PC-9 (cell line): ENCODE data around the gene PLAC9. TPM values are rescaled to one million over a fixed set of nuclear protein-coding genes. Genes with fewer than 3 reads are reported as not detected.

ENCODE experiments used
- BruUV-seq: library from RNA; stranded (reverse); fragments of 400-500 nt; replicated peaks from 2 replicates; lab custom pipeline; 2021; lab: Mats Ljungman, UMichigan
- CTCF ChIA-PET: fragments of 300-600 bp; sonication (Branson Sonifier 250); formaldehyde crosslinking; loops from one replicate; lab custom pipeline; 2022; ENCODE audit warnings: antibody characterized with exemption; lab: Charles Lee
- POLR2A ChIA-PET: fragments of 300-600 bp; sonication (Branson Sonifier 250); formaldehyde crosslinking; loops from one replicate; lab custom pipeline; 2022; ENCODE audit warnings: antibody characterized with exemption; ENCODE audit not compliant: unreplicated experiment; lab: Charles Lee
- DNase-seq, 2 experiments: peaks; one replicate each; pipeline versions ENCODE4 v3.0.0 to v3.0.0-alpha.2; 2015 to 2022; ENCODE audit warnings: mixed read lengths in 1 of 2
- H2AFZ ChIP-seq: fragments of 200-600 bp; sonication (generic); 2 replicates; pipeline ENCODE4 v1.8.1; 2017; ENCODE audit warnings: antibody characterized with exemption
- H3F3A ChIP-seq: fragments of 200-600 bp; sonication (generic); 2 replicates; pipeline ENCODE4 v1.8.1; 2017; ENCODE audit warnings: antibody characterized with exemption, mild to moderate bottlenecking, low read depth; ENCODE audit not compliant: insufficient read depth
- H3K27ac ChIP-seq: fragments of 200-600 bp; sonication (generic); 2 replicates; pipeline ENCODE4 v1.6.1; 2016; ENCODE audit warnings: mixed run types
- H3K27me3 ChIP-seq: fragments of 200-600 bp; sonication (generic); 2 replicates; pipeline ENCODE4 v1.6.1; 2016; ENCODE audit warnings: low read depth, mixed run types; ENCODE audit not compliant: insufficient read depth
- H3K36me3 ChIP-seq: fragments of 200-600 bp; sonication (generic); 2 replicates; pipeline ENCODE4 v1.6.1; 2016; ENCODE audit warnings: low read depth, mixed run types
- H3K4me1 ChIP-seq: fragments of 200-600 bp; sonication (generic); replicated peaks from 2 replicates; pipeline ENCODE4 v1.6.1; 2016; ENCODE audit warnings: mixed run types; ENCODE audit not compliant: insufficient read depth
- H3K4me2 ChIP-seq: fragments of 200-600 bp; sonication (generic); 2 replicates; pipeline ENCODE4 v1.6.1; 2017; ENCODE audit warnings: mixed run types
- H3K4me3 ChIP-seq: fragments of 200-600 bp; sonication (generic); 2 replicates; pipeline ENCODE4 v1.6.1; 2016; ENCODE audit warnings: mixed run types
- H3K79me2 ChIP-seq: fragments of 200-600 bp; sonication (generic); 2 replicates; pipeline ENCODE4 v1.6.1; 2017; ENCODE audit warnings: low read depth, mixed run types
- H3K9me2 ChIP-seq: fragments of 200-600 bp; sonication (generic); 2 replicates; pipeline ENCODE4 v1.8.1; 2017; ENCODE audit warnings: mild to moderate bottlenecking; ENCODE audit not compliant: insufficient read depth
- H3K9me3 ChIP-seq: fragments of 200-600 bp; sonication (generic); 2 replicates; pipeline ENCODE4 v1.8.1; 2016; ENCODE audit warnings: low read depth; ENCODE audit not compliant: insufficient read depth
- H4K20me1 ChIP-seq: fragments of 200-600 bp; sonication (generic); 2 replicates; pipeline ENCODE4 v1.8.1; 2017; ENCODE audit not compliant: insufficient read depth
- EZH2 ChIP-seq: fragments of 200-600 bp; sonication (generic); IDR thresholded peaks from 2 replicates; pipeline ENCODE4 v1.8.0; 2017; ENCODE audit warnings: antibody characterized with exemption, low read depth
- intact Hi-C: fragments of 100-400 bp; cut with micrococcal nuclease; formaldehyde crosslinking; loops from one replicate; pipeline ENCODE4 v1.10.0; 2022; ENCODE audit not compliant: unreplicated experiment
- total RNA-seq: library from RNA; stranded (reverse); gene quantifications from 2 replicates; pipeline ENCODE4 v1.2.3, GENCODE V29; 2021
- TF ChIP-seq, protein P1 (sequence below): fragments of 200-600 bp; sonication (generic); conservative IDR thresholded peaks from 2 replicates; pipeline ENCODE4 v1.6.1; 2017; ENCODE audit warnings: mixed run types, antibody characterized with exemption, mild to moderate bottlenecking, moderate library complexity

PLAC9 gene
- total RNA-seq, 1 experiment from 2014 or later: not detected

DNA sequence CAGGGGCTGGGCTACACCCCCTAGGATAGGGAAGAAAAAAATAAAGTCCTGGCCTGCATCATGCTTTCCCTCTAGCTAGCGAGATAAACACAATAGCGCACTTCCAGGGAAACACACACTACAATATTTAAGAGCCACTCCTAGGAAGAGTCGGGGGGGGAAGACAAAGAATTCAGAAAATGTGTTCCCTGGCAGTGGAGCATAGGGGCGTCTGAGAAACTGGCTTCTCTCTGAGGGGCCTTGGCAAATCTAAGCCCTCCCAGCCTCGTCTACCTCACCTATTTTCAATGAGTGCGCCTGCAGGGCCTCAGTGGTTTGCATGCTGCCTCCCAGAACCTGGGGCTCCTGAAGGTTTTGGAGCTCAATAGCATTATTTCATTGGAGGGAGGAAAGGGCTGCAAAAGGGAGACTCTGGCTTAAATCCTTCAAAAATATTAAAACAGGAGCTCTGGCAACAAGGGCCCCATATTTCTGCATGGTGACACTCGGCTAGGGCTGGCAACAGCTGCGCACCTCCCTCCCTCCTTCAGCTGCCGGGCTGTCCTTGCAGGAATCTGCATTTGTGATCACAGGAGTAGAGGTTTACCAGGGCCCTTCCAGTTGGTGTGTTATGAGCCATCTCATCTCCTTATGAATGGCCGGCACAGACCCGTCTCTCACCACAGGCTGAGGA is 62.0 kb downstream of the PLAC9 start:
- peaks cover 28% of the 10 kb centered on the region for H3K36me3 ChIP-seq
- H3K4me2 ChIP-seq: peak overlapping the region; percentile 2; the same call in 1 of the 2 replicates
- no peak overlapping the region for H2AFZ ChIP-seq
- H3K9me3 ChIP-seq: 0 out of 2 replicates have a peak, but pooled peaks cover 7% of the 10 kb centered on the region
- H3F3A ChIP-seq: peaks cover 58% of the 10 kb centered on the region
- peaks cover 95% of the 10 kb centered on the region for H3K79me2 ChIP-seq
- no TSS peak for BruUV-seq
- TF ChIP-seq, protein P1, sequence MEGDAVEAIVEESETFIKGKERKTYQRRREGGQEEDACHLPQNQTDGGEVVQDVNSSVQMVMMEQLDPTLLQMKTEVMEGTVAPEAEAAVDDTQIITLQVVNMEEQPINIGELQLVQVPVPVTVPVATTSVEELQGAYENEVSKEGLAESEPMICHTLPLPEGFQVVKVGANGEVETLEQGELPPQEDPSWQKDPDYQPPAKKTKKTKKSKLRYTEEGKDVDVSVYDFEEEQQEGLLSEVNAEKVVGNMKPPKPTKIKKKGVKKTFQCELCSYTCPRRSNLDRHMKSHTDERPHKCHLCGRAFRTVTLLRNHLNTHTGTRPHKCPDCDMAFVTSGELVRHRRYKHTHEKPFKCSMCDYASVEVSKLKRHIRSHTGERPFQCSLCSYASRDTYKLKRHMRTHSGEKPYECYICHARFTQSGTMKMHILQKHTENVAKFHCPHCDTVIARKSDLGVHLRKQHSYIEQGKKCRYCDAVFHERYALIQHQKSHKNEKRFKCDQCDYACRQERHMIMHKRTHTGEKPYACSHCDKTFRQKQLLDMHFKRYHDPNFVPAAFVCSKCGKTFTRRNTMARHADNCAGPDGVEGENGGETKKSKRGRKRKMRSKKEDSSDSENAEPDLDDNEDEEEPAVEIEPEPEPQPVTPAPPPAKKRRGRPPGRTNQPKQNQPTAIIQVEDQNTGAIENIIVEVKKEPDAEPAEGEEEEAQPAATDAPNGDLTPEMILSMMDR: no peak
- no peak for TF ChIP-seq EZH2
- no peaks in the 10 kb centered on the region for H3K27me3 ChIP-seq
- no peaks in the 10 kb centered on the region for H3K9me2 ChIP-seq
- ChIA-PET CTCF (interaction anchor here (0.5 kb wide), 1 partner anchor 211 kb away, joined by 6 read pairs; no protein-coding TSS in a partner anchor), POLR2A (interaction anchor here (0.7 kb wide), 1 partner anchor 50 kb away, joined by 3 read pairs; no protein-coding TSS in a partner anchor)
- H3K4me1 ChIP-seq: peaks cover 76% of the 10 kb centered on the region
- H3K27ac ChIP-seq: peak overlapping the region; percentile 37
- DNase-seq: no peak
- H3K4me3 ChIP-seq: no peak overlapping the region
- H4K20me1 ChIP-seq: peaks cover 35% of the 10 kb centered on the region
- intact Hi-C loops: no loop called here

Other genes starting within 250 kb of the PLAC9 start
- 1.5 TPM in 1 of 2 replicates, not detected in the other for gene SFTPD, start 183.6 kb upstream of the PLAC9 start, total RNA-seq
- 30.2 and 36.6 TPM in 2 replicates for gene TMEM254, start 54.1 kb upstream of the PLAC9 start, total RNA-seq
- gene ANXA11, start 72.8 kb downstream of the PLAC9 start, total RNA-seq: 287 and 318 TPM in 2 replicates
- not detected in 2 replicates for gene MAT1A, start 156.9 kb downstream of the PLAC9 start, total RNA-seq
- gene DYDC1, start 224.0 kb downstream of the PLAC9 start, total RNA-seq: not detected in 2 replicates
- not detected in 2 replicates for gene DYDC2, start 224.1 kb downstream of the PLAC9 start, total RNA-seq